NCI-H748 treated with DMSO at 0.1 percent for 48 hours (cell line): ENCODE results near the gene F2RL2.

Experiments used
- DNase-seq: peaks from one replicate; lab custom pipeline; 2025; lab: John Stamatoyannopoulos, UW

F2RL2 gene

GRCh38 chr5:76622973-76623596 lies at the start of gene F2RL2:
Gene F2RL2 (minus strand): TSS chr5:76623403. CDS start chr5:76623230, 173 bp downstream.
- no peak for DNase-seq

- no peak for DNase-seq
Measured at GRCh38 chr5:76672242-76672641, 49.0 kb upstream of the F2RL2 start.

GRCh38 chr5:76670508-76670907 lies 47.3 kb upstream of the F2RL2 start:
- DNase-seq, result no peak

GRCh38 chr5:76669245-76669644 lies 46.0 kb upstream of the F2RL2 start:
- no peak for DNase-seq

GRCh38 chr5:76667495-76667894 lies 44.3 kb upstream of the F2RL2 start:
- no peak for DNase-seq

- DNase-seq, result no peak
Measured at GRCh38 chr5:76664079-76664478, 40.9 kb upstream of the F2RL2 start.

- DNase-seq, result no peak
Measured at GRCh38 chr5:76663573-76663972, 40.4 kb upstream of the F2RL2 start.

- DNase-seq, result no peak
Measured at GRCh38 chr5:76662521-76662920, 39.3 kb upstream of the F2RL2 start.

- DNase-seq, result no peak
Measured at GRCh38 chr5:76660360-76660759, 37.2 kb upstream of the F2RL2 start.

GRCh38 chr5:76657683-76658311 lies 34.6 kb upstream of the F2RL2 start:
- no peak for DNase-seq

GRCh38 chr5:76657091-76657490 lies 33.9 kb upstream of the F2RL2 start:
- DNase-seq, result no peak

- DNase-seq, result no peak
Measured at GRCh38 chr5:76652809-76653414, 29.7 kb upstream of the F2RL2 start.

GRCh38 chr5:76649140-76649539 lies 25.9 kb upstream of the F2RL2 start:
- no peak for DNase-seq

GRCh38 chr5:76643371-76643770 lies 20.2 kb upstream of the F2RL2 start:
- no peak for DNase-seq

- no peak for DNase-seq
Measured at GRCh38 chr5:76642390-76643040, 19.3 kb upstream of the F2RL2 start.

- DNase-seq, result peak; percentile 61
Measured at GRCh38 chr5:76641514-76642120, 18.4 kb upstream of the F2RL2 start.

- no peak for DNase-seq
Measured at GRCh38 chr5:76638479-76638878, 15.3 kb upstream of the F2RL2 start.

GRCh38 chr5:76637490-76637889 lies 14.3 kb upstream of the F2RL2 start:
- no peak for DNase-seq

- DNase-seq, result no peak
Measured at GRCh38 chr5:76634661-76635060, 11.5 kb upstream of the F2RL2 start.

- DNase-seq, result no peak
Measured at GRCh38 chr5:76626738-76627137, 3.5 kb upstream of the F2RL2 start.

- no peak for DNase-seq
Measured at GRCh38 chr5:76625087-76625815, 2.0 kb upstream of the F2RL2 start.

GRCh38 chr5:76622076-76622475 lies 1.1 kb downstream of the F2RL2 start:
- DNase-seq, result no peak
